GM12878 (cell line): Measurements from ENCODE around the gene KCNN1. TPM values are rescaled to one million over a fixed set of nuclear protein-coding genes. Genes with fewer than 3 reads are reported as not detected.
A peak's percentile ranks its signal among the peaks of the same experiment; 100 is the strongest.

Experiments used
- BACH1 ChIP-seq: fragments of 450-650 bp; IDR thresholded peaks from 2 replicates; pipeline ENCODE4 v1.6.1; 2017; ENCODE audit warnings: mild to moderate bottlenecking, borderline replicate concordance
- CEBPB ChIP-seq, 2 experiments: fragments of 150-350 bp in 1 of 2; IDR thresholded peaks; 2 replicates each; pipeline ENCODE4 v1.6.1; 2012 to 2014; ENCODE audit warnings: low read depth in 2 of 2, low read length in 2 of 2, borderline replicate concordance in 1 of 2, inconsistent platforms in 1 of 2
- CTCF ChIP-seq, 3 experiments: IDR thresholded peaks in 2 of 3; conservative IDR thresholded peaks in 1 of 3; 2 replicates each; pipeline ENCODE4 v1.5.1; 2011; ENCODE audit warnings: low read depth in 3 of 3, low read length in 3 of 3, mild to moderate bottlenecking in 3 of 3, control low read depth in 2 of 3, moderate library complexity in 2 of 3, inconsistent platforms in 1 of 3, mixed read lengths in 1 of 3; ENCODE audit not compliant: control insufficient read depth in 2 of 3, insufficient read depth in 1 of 3; ENCODE audit errors: extremely low read depth in 1 of 3
- DPF2 ChIP-seq: fragments of 450-650 bp; IDR thresholded peaks from 2 replicates; pipeline ENCODE4 v1.6.1; 2017; ENCODE audit warnings: mild to moderate bottlenecking
- EGR1 ChIP-seq, 2 experiments: IDR thresholded peaks; 1 replicate in 1 of 2; 2 replicates in 1 of 2; pipeline ENCODE4 v1.6.1; 2011 to 2012; ENCODE audit warnings: low read depth in 2 of 2, low read length in 2 of 2, borderline replicate concordance in 1 of 2, mild to moderate bottlenecking in 1 of 2, moderate library complexity in 1 of 2
- ESRRA ChIP-seq: IDR thresholded peaks from 2 replicates; pipeline ENCODE4 v1.6.1; 2012; ENCODE audit warnings: mild to moderate bottlenecking, low read length, improper control_type of control experiment
- FOS ChIP-seq: IDR thresholded peaks from 3 replicates; pipeline ENCODE4 v1.6.1; 2011; ENCODE audit warnings: borderline replicate concordance; ENCODE audit not compliant: insufficient read length; ENCODE audit errors: extremely low read depth
- FOXM1 ChIP-seq: IDR thresholded peaks from 2 replicates; pipeline ENCODE4 v1.6.1; 2012; ENCODE audit warnings: low read depth, mild to moderate bottlenecking, inconsistent platforms, low read length, moderate library complexity
- GABPA ChIP-seq: IDR thresholded peaks from 2 replicates; pipeline ENCODE4 v1.6.1; 2014; ENCODE audit warnings: antibody characterized with exemption, low read depth, mild to moderate bottlenecking, inconsistent platforms
- HDAC2 ChIP-seq: fragments of 200-600 bp; sonication (generic); IDR thresholded peaks from 2 replicates; pipeline ENCODE4 v1.6.1; 2017
- HDGF ChIP-seq: fragments of 450-650 bp; IDR thresholded peaks from 2 replicates; pipeline ENCODE4 v1.6.1; 2016; ENCODE audit warnings: antibody characterized with exemption
- NBN ChIP-seq: fragments of 450-650 bp; IDR thresholded peaks from 2 replicates; pipeline ENCODE4 v1.6.1; 2016
- NR2F1 ChIP-seq: fragments of 450-650 bp; conservative IDR thresholded peaks from 2 replicates; pipeline ENCODE4 v1.6.1; 2017; ENCODE audit warnings: mild to moderate bottlenecking
- PAX8 ChIP-seq: fragments of 450-650 bp; IDR thresholded peaks from 2 replicates; pipeline ENCODE4 v1.6.1; 2017; ENCODE audit warnings: mild to moderate bottlenecking, moderate library complexity
- RCOR1 ChIP-seq: conservative IDR thresholded peaks from 2 replicates; pipeline ENCODE4 v1.6.1; 2012; ENCODE audit warnings: low read depth, low read length, improper control_type of control experiment
- SMARCA5 ChIP-seq: fragments of 450-650 bp; IDR thresholded peaks from 2 replicates; pipeline ENCODE4 v1.6.1; 2017; ENCODE audit warnings: mild to moderate bottlenecking
- SUPT20H ChIP-seq: IDR thresholded peaks from 2 replicates; pipeline ENCODE4 v1.6.1; 2011; ENCODE audit warnings: low read depth, mild to moderate bottlenecking, low read length, moderate library complexity, borderline replicate concordance; ENCODE audit not compliant: control insufficient read depth
- ZNF384 ChIP-seq: IDR thresholded peaks from 2 replicates; pipeline ENCODE4 v1.6.1; 2012; ENCODE audit warnings: low read depth, mild to moderate bottlenecking, low read length, improper control_type of control experiment, borderline replicate concordance
- ZNF622 ChIP-seq: fragments of 450-650 bp; IDR thresholded peaks from 2 replicates; pipeline ENCODE4 v1.6.1; 2017; ENCODE audit warnings: mild to moderate bottlenecking, inconsistent platforms
- polyA plus RNA-seq, 11 experiments: library from polyadenylated mRNA; depleted of rRNA in 4 of 11; unstranded in 6 of 11; stranded (reverse) in 5 of 11; fragments of >200 nt; fragmentation: Nextera tagmentation in 4 of 11; fragmentation: Illumina TruSeq in 1 of 11; extraction: Ambion mirVana in 4 of 11; extraction: Trizol in 1 of 11; gene quantifications; 1 replicate in 1 of 11; 2 replicates in 10 of 11; pipeline versions ENCODE4 v1.2.1 to v1.2.3, GENCODE V29; 2011 to 2016; ENCODE audit warnings: inconsistent platforms in 2 of 11, missing spikeins in 2 of 11, low read depth in 1 of 11
- total RNA-seq, 4 experiments: library from RNA; depleted of rRNA in 3 of 4; stranded (reverse); fragments of >200 nt in 3 of 4; fragmentation: Illumina TruSeq in 1 of 4; extraction: Trizol in 1 of 4; gene quantifications; 2 replicates each; pipeline versions ENCODE4 v1.2.1 to v1.2.3, GENCODE V29; 2013 to 2021
- TF ChIP-seq, protein P1 (sequence below): fragments of 450-650 bp; IDR thresholded peaks from 2 replicates; pipeline ENCODE4 v1.6.1; 2014; ENCODE audit warnings: mild to moderate bottlenecking
- TF ChIP-seq, protein P2 (sequence below): fragments of 450-650 bp; IDR thresholded peaks from 2 replicates; pipeline ENCODE4 v1.6.1; 2016; ENCODE audit warnings: mild to moderate bottlenecking
- TF ChIP-seq, protein P3 (sequence below): IDR thresholded peaks from 2 replicates; pipeline ENCODE4 v1.6.1; 2012; ENCODE audit warnings: low read depth, low read length, improper control_type of control experiment
- TF ChIP-seq, protein P4 (sequence below): IDR thresholded peaks from 2 replicates; pipeline ENCODE4 v1.6.1; 2012; ENCODE audit warnings: mild to moderate bottlenecking, low read depth, low read length

The KCNN1 gene
- total and polyA plus RNA-seq, 10 of the 15 experiments (the other 5 are each of a cell fraction or from before 2014, with no cell fraction given): 0.02 to 0.95 (median 0.16) TPM; not detected in 1

DNA sequence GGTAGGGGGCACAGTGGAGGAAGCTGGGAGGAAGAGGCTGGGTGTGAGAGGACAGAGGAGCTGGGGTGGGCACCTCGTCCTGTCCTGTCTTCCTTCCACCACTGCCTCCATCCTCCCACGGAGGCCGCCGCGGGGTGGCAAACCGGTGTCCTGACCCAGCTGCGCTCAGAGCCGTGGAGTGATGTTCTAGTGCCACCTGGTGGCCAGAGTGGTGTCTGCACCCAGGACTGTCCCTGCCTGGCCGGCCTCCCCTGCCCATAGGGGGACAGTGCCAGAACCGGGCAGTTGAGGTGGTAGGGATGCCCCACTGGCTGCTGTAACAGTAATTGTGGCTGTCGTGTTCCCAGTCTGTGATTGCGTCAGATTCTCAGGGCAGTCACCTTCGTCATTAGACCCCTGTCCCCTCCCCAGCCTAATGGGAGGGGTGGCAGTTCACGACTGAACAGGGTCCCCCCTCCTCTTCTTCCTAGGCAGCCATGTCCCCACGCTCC lies 30.0 kb downstream of the KCNN1 start (continued):
- TF ChIP-seq, protein P1, sequence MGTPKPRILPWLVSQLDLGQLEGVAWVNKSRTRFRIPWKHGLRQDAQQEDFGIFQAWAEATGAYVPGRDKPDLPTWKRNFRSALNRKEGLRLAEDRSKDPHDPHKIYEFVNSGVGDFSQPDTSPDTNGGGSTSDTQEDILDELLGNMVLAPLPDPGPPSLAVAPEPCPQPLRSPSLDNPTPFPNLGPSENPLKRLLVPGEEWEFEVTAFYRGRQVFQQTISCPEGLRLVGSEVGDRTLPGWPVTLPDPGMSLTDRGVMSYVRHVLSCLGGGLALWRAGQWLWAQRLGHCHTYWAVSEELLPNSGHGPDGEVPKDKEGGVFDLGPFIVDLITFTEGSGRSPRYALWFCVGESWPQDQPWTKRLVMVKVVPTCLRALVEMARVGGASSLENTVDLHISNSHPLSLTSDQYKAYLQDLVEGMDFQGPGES: no peak
- TF ChIP-seq, protein P2, sequence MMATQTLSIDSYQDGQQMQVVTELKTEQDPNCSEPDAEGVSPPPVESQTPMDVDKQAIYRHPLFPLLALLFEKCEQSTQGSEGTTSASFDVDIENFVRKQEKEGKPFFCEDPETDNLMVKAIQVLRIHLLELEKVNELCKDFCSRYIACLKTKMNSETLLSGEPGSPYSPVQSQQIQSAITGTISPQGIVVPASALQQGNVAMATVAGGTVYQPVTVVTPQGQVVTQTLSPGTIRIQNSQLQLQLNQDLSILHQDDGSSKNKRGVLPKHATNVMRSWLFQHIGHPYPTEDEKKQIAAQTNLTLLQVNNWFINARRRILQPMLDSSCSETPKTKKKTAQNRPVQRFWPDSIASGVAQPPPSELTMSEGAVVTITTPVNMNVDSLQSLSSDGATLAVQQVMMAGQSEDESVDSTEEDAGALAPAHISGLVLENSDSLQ: no peak
- TF ChIP-seq, protein P3, sequence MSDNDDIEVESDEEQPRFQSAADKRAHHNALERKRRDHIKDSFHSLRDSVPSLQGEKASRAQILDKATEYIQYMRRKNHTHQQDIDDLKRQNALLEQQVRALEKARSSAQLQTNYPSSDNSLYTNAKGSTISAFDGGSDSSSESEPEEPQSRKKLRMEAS: 0 out of 2 replicates have a peak, but pooled peaks have one; percentile 20
- no peak for TF ChIP-seq ZNF384
- no peak for TF ChIP-seq HDGF
- peak; percentile 95 for TF ChIP-seq SMARCA5
- 0 out of 3 replicates have a peak, but pooled peaks of 1 of the 2 experiments have one; percentile 26 for TF ChIP-seq EGR1 (IDR thresholded peaks at IDR 0.05; ENCODE audit: borderline replicate concordance in 1 of 2, low read depth in 2 of 2, low read length in 2 of 2)
- TF ChIP-seq CTCF (IDR thresholded peaks at IDR 0.05 in 2 of 3, conservative IDR thresholded peaks at IDR 0.05 in 1 of 3; ENCODE audit: control insufficient read depth in 2 of 3, extremely low read depth in 1 of 3, insufficient read depth in 1 of 3, low read depth in 3 of 3, low read length in 3 of 3): peak; percentile 93 to 99 (median 95); a peak in 5 of 6 replicates
- no peak for TF ChIP-seq SUPT20H
- TF ChIP-seq DPF2: 0 out of 2 replicates have a peak, but pooled peaks have one; percentile 40
- TF ChIP-seq BACH1: peak; percentile 62; the same call in 1 of the 2 replicates
- peak; percentile 39; the same call in 1 of the 2 replicates for TF ChIP-seq NBN
- no peak for TF ChIP-seq GABPA
- TF ChIP-seq, protein P4, sequence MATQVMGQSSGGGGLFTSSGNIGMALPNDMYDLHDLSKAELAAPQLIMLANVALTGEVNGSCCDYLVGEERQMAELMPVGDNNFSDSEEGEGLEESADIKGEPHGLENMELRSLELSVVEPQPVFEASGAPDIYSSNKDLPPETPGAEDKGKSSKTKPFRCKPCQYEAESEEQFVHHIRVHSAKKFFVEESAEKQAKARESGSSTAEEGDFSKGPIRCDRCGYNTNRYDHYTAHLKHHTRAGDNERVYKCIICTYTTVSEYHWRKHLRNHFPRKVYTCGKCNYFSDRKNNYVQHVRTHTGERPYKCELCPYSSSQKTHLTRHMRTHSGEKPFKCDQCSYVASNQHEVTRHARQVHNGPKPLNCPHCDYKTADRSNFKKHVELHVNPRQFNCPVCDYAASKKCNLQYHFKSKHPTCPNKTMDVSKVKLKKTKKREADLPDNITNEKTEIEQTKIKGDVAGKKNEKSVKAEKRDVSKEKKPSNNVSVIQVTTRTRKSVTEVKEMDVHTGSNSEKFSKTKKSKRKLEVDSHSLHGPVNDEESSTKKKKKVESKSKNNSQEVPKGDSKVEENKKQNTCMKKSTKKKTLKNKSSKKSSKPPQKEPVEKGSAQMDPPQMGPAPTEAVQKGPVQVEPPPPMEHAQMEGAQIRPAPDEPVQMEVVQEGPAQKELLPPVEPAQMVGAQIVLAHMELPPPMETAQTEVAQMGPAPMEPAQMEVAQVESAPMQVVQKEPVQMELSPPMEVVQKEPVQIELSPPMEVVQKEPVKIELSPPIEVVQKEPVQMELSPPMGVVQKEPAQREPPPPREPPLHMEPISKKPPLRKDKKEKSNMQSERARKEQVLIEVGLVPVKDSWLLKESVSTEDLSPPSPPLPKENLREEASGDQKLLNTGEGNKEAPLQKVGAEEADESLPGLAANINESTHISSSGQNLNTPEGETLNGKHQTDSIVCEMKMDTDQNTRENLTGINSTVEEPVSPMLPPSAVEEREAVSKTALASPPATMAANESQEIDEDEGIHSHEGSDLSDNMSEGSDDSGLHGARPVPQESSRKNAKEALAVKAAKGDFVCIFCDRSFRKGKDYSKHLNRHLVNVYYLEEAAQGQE: no peak
- TF ChIP-seq PAX8: no peak
- TF ChIP-seq RCOR1: no peak
- no peak for TF ChIP-seq CEBPB (IDR thresholded peaks at IDR 0.05; ENCODE audit: borderline replicate concordance in 1 of 2, low read depth in 2 of 2, low read length in 2 of 2)
- TF ChIP-seq FOXM1: no peak
- TF ChIP-seq HDAC2: no peak
- TF ChIP-seq ESRRA: no peak
- TF ChIP-seq ZNF622: no peak
- TF ChIP-seq NR2F1: peak; percentile 78
- no peak for TF ChIP-seq FOS
